Left renal pelvis (tissue), 4 donors: ENCODE measurements around the gene THBS2. TPM values are rescaled to one million over a fixed set of nuclear protein-coding genes. Genes with fewer than 3 reads are reported as not detected.
"Not testable (repeated sequence)": the region's sequence is repeated elsewhere in the genome, so short reads cannot be mapped to it uniquely, and the experiment has no call there.

Source experiments
- DNase-seq, 4 donors: peaks; one replicate each; pipeline ENCODE4 v3.0.0-alpha.2; 2013; ENCODE audit warnings: low read depth in 4 of 4, low spot score in 3 of 4
- polyA plus RNA-seq, 4 donors: library from polyadenylated mRNA; unstranded; fragments of 120-200 nt; gene quantifications; one replicate each; pipeline ENCODE4 v1.2.1, GENCODE V29; 2013; ENCODE audit not compliant: insufficient read length in 4 of 4

The THBS2 gene
- polyA plus RNA-seq, 4 donors: 8.0 to 56.8 (median 23.2) TPM

GRCh38 chr6:169213814-169214520, 39.7 kb downstream of the THBS2 start:
- DNase-seq: no peak

- peak; percentile 79 to 85 (median 81) for DNase-seq
These were observed 40.5 kb downstream of the THBS2 start for GRCh38 chr6:169212897-169213813.

DNA sequence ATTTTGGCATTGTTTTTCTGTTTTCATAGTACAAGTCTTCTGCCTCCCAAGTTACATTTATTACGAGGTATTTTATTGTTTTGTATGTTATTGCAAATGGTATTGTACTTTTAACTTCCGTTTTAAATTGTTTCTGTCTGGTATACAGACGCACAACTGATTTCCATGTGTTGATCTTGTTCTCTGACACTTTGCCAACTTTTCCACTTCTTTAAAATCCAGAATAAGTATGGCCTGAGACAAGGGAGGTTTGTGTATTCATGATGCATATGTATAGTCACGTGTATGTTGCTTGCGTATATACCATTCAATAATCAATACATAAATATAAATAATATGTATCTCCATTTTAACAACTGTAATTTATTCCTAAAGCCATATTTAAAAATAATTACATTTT, 41.2 kb downstream of the THBS2 start:
- no peak for DNase-seq

- no peak for DNase-seq
These were observed 41.8 kb downstream of the THBS2 start for GRCh38 chr6:169211881-169212280.

DNA sequence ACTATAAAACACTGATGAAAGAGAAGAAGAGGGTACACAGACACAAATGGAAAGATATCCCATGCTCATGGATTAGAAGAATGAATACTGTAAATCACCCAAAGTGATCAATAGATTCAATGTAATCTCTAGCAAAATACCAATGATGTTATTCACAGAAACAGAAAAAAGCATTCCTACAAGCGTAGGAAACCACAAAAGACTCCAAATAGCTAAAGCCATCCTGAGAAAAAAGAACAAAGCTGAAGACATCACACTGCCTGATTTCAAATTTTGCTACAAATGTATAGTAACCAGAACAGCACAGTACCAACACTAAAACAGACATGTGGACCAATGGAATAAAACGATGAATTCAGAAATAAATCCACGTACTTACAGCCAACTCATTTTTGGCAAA, 43.0 kb downstream of the THBS2 start:
- DNase-seq: no peak

- no peak for DNase-seq
These were observed 45.6 kb downstream of the THBS2 start for GRCh38 chr6:169208011-169208410.

GRCh38 chr6:169207482-169207881, 46.2 kb downstream of the THBS2 start:
- DNase-seq: no peak

DNA sequence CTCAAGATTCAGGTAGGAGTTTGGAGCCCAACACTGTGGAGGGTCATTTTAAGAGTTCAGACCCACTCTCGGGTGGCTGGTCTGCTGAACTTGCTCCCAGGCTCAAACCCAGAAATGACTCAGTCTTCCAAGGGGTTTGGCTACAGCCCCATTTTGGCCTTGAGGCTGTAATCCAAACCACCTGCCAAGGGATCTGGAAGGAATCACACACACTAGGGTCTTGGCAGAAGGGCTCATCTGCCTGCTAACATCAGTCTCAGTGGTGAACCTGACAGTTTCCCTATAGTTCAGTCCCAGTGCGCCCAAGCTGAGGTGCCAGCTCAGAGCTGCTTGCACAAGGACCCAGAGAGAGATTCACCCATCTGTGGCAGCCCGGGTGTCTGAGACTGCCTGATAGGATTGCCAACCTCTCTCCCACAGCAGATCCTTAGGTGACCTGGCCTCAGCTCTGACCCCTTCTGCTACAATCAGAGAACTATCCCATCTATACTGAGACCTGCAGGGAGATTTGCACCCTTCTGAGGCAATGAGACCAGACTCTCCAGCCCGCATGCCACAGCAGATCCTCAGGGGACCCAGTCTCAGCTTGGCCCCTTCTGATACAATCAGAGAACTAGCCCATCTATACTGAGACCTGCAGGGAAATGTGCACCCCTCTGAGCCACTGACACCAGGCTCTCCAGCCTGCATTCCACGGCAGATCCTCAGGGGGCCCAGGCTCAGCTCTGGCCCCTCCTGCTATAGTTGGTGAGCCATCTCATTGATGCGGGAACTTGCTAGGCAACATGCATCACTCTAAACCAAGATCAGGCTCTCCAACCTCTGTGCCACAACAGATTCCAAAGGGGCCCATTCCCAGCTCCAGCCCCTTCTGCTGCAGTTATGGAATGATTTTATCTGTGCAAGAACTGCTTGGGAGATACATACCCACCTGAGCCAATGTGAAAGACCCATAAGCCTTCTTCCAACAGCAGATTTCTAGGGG, 48.2 kb downstream of the THBS2 start:
- no peak for DNase-seq

DNA sequence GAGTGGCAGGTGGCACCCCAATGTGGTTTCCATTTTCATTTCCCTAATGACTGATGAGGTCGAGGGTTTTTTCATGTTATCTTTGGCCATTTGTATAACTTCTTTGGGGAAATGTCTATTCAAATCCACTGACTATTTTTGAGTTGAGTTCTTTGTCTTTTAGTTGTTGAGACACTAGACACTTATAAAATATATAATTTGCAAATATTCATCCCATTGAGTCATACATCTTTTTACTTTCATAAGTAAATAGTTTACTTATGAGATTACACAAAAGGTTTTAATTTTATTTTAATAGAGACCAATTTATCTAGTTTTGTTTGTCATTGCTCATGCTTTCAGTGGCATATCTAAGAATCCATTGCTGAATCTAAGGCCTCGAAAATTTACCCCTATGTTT, 49.5 kb downstream of the THBS2 start:
- DNase-seq: no peak

DNA sequence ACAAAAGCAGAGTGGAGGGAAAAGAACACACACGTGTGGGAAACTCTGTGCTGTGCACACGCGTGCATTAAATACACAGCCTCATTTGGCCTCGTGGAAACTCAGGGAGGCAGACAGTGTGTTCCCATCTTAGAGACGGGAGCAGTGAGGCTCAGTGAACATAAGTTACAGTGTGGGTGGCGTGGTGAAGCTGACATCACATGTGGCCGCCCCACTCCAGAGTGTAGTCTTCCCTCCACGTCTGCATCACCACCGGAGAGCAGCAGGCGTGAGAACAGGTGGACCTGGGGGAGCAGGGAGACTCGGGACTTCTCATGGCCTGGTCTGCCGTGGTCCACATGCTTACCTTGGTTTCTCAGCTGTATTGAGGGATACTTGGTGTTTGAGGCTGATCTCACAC, 51.7 kb downstream of the THBS2 start:
- DNase-seq: no peak

DNA sequence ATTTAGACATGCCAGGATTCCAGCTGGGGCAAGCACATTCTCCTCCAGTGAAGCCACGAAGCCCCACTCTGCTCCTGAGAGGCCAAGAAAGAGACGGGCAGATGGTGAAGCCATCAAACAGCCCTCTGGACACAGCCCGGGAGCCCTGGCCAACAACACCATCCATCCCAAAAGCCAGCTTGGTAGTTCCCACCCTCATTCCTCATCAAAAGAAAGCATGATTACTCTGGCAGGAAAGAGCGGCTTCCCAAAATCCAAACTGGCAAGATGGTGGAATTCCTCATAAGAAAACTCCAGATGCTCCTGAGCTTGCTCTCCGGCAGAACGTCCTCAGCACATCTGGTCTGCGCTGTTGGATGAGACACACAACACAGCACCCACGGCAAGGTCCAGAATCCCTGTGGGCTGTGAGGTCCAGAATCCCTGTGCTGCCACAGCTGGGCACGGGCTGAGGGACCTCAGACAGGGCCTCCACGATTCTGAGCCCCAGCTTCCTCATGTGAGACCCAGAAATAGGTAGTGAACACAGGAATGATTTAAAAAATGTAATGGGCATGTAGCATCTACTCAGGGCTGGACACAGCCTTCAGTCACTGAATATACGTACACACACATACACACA, 52.6 kb downstream of the THBS2 start:
- DNase-seq: no peak

DNA sequence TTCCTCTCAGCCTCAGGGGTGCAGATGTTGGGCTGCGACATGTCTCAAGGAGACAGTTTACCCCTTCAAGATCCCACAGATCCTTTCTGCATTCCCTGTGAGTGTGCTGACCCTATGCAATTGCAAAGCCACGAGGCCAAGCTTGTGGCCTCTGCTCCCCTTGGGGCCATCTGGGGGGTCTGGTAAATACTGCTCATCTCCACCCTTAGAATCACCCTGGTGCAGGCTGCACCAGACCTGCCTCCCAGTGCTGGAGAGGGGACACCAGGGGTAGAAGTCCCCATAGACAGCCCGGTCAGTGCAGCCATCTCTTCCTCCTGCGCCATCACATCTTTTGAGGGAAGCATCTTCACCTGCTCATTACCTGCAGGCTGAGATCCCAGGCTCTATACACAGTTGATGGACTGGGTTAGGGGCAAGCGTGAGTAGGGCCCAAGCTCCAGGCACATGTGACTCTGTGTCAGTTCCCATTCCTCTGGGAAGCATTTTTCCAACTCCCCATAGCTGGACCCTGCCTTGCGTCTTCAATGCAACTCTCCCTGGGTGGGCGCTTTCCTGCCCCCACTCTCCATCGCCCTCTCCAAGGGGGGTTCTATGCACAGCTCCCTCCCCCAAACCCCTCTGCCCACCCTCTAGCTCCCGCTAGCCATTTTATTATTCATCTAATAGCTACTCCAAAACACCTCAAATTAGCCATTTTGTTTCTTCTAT, 53.9 kb downstream of the THBS2 start:
- no peak for DNase-seq

- DNase-seq: no peak
These were observed 54.8 kb downstream of the THBS2 start for GRCh38 chr6:169198885-169199284.

- not testable (repeated sequence) for DNase-seq
These were observed 55.7 kb downstream of the THBS2 start for GRCh38 chr6:169197929-169198328.

GRCh38 chr6:169196279-169196678, 57.4 kb downstream of the THBS2 start:
- DNase-seq: not testable (repeated sequence)

- no peak for DNase-seq
These were observed 58.9 kb downstream of the THBS2 start for GRCh38 chr6:169194737-169195136.

DNA sequence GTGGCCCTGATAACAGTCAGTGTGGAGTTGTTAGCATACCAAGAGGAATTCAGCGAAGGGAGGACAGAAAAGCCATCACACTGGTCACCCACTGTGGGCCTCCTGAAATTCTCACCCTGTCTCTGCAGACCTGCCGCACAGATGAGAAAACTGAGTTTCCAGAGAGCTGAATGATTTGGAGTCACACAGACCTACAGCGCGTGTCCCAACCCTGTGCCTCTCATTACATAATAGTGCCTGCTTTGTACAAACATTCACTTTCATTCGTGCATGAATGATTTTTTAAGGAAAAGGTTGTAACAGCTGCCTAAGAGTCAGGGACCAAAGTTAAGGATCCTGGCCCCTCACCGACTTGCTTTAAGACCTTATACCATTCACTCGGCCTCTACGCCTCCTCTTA, 62.7 kb downstream of the THBS2 start:
- no peak for DNase-seq

- DNase-seq: peak in 1 of 4 donors; percentile 36
These were observed 63.5 kb downstream of the THBS2 start for GRCh38 chr6:169190144-169190584.

DNA sequence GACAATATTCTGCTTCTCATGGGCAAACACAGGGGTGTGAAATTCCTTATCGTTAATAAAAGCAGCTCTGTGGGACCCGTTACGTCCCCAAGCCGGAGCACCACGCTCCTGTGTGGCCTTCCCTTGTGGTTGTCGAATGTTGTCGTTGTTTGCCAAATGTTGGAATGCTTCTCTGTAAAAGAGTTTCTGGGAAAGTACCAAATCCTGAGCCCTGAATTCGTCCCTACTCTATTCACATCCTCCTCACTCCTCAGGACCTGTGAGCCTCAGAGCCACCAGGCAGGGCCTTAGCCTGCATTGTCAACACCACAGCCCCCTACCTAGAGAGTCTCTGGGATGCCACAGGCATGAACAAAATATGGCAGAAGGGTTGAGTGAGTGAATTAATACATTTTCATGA, 64.0 kb downstream of the THBS2 start:
- no peak for DNase-seq

DNA sequence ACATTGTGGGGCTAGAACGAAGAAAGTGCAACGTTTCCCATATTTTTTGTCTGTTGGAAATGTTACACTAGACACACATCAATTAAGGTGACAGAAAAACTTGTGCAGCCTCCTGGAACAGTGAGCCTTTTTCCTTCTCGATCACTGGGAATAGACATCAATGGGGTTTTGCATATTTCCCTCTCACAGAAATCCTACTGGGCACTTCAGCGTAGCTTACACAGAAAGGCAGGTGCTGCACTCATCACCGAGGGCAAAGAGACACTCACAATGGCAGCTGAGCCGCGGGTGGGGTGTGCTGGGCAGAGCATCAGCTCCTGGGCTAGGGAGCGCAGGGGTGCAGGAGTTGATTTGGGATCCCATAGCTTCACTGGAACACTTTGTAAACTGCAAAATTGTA, 64.5 kb downstream of the THBS2 start:
- DNase-seq: no peak
